ENCODE results near the gene EN1.

DNA sequence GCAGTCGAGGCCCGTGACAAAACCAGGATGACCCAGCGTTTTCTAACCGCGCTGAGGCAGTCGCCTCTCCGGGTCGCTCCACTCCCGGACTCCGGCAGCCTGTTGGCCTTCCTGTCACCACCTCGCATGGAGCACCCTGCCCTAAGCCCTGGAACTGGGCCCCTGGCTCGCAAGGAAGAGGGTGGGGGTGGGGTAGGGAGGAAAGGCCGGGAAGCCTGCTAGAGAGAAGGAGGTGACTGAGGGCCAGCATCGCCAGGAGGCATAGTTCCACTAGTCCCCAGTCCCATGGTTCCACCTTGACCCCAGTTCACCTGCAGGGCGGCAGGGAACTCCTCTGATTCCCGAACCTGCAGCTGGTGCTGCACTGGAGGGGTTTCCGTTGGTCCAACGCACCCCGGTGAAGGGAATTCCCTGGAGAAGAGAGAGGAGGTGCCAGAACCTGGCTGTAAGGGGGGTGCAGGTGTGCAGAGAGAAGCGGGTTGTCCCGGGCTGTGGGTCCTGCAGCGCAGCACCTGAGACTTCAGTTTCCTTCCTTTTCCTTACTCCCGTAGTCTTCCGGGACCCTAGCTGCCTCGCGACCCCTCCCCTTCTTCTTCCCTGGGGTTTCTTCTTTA, 11.8 kb upstream of the EN1 start:
- TF ChIP-seq, protein P1, sequence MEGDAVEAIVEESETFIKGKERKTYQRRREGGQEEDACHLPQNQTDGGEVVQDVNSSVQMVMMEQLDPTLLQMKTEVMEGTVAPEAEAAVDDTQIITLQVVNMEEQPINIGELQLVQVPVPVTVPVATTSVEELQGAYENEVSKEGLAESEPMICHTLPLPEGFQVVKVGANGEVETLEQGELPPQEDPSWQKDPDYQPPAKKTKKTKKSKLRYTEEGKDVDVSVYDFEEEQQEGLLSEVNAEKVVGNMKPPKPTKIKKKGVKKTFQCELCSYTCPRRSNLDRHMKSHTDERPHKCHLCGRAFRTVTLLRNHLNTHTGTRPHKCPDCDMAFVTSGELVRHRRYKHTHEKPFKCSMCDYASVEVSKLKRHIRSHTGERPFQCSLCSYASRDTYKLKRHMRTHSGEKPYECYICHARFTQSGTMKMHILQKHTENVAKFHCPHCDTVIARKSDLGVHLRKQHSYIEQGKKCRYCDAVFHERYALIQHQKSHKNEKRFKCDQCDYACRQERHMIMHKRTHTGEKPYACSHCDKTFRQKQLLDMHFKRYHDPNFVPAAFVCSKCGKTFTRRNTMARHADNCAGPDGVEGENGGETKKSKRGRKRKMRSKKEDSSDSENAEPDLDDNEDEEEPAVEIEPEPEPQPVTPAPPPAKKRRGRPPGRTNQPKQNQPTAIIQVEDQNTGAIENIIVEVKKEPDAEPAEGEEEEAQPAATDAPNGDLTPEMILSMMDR (conservative IDR thresholded peaks at IDR 0.05; ENCODE audit: low read depth, low read length) = no peak
- no peak for TF ChIP-seq RCOR1 (IDR thresholded peaks at IDR 0.05; ENCODE audit: insufficient replicate concordance, low read length)
- TF ChIP-seq, protein P2, sequence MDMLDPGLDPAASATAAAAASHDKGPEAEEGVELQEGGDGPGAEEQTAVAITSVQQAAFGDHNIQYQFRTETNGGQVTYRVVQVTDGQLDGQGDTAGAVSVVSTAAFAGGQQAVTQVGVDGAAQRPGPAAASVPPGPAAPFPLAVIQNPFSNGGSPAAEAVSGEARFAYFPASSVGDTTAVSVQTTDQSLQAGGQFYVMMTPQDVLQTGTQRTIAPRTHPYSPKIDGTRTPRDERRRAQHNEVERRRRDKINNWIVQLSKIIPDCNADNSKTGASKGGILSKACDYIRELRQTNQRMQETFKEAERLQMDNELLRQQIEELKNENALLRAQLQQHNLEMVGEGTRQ (IDR thresholded peaks at IDR 0.05; ENCODE audit: low read depth, low read length) = no peak
- no peak for TF ChIP-seq POLR2A (IDR thresholded peaks at IDR 0.05; ENCODE audit: low read depth, low read length)
- TF ChIP-seq BHLHE40 (IDR thresholded peaks at IDR 0.05; ENCODE audit: low read depth, low read length) = no peak
- no peak for TF ChIP-seq MAZ (IDR thresholded peaks at IDR 0.05; ENCODE audit: borderline replicate concordance, low read depth, low read length)
- TF ChIP-seq MAFK (IDR thresholded peaks at IDR 0.05; ENCODE audit: low read depth, low read length) = no peak

Data from IMR-90 (cell line).